ENCODE data around the gene CYCS.
A peak's percentile ranks its signal among the peaks of the same experiment; 100 is the strongest.
"Not testable (repeated sequence)": the region's sequence is repeated elsewhere in the genome, so short reads cannot be mapped to it uniquely, and the experiment has no call there.

CYCS gene

GRCh38 chr7:25125137-25125946 is at the start of gene CYCS:
Gene CYCS, minus strand, starts transcription at chr7:25125260. Its CDS starts 1,141 bp downstream, at chr7:25124119.
- DNase-seq (ENCODE audit: low read depth) = peak; percentile 99

- no peak for DNase-seq (ENCODE audit: low read depth)
These were observed 48.1 kb upstream of the CYCS start for GRCh38 chr7:25173184-25173583.

GRCh38 chr7:25171516-25171915 is 46.5 kb upstream of the CYCS start:
- no peak for DNase-seq (ENCODE audit: low read depth)

GRCh38 chr7:25171071-25171470 is 46.0 kb upstream of the CYCS start:
- no peak for DNase-seq (ENCODE audit: low read depth)

- no peak for DNase-seq (ENCODE audit: low read depth)
These were observed 44.6 kb upstream of the CYCS start for GRCh38 chr7:25169683-25170082.

- DNase-seq (ENCODE audit: low read depth) = no peak
These were observed 43.1 kb upstream of the CYCS start for GRCh38 chr7:25168145-25168544.

- DNase-seq (ENCODE audit: low read depth) = no peak
These were observed 42.3 kb upstream of the CYCS start for GRCh38 chr7:25167262-25167843.

GRCh38 chr7:25159983-25160596 is 35.0 kb upstream of the CYCS start:
- DNase-seq (ENCODE audit: low read depth) = not testable (repeated sequence)

GRCh38 chr7:25158966-25159365 is 33.9 kb upstream of the CYCS start:
- DNase-seq (ENCODE audit: low read depth) = no peak

GRCh38 chr7:25151773-25152172 is 26.7 kb upstream of the CYCS start:
- no peak for DNase-seq (ENCODE audit: low read depth)

GRCh38 chr7:25149836-25150235 is 24.8 kb upstream of the CYCS start:
- no peak for DNase-seq (ENCODE audit: low read depth)

GRCh38 chr7:25148772-25149575 is 23.9 kb upstream of the CYCS start:
- no peak for DNase-seq (ENCODE audit: low read depth)

- DNase-seq (ENCODE audit: low read depth) = no peak
These were observed 18.7 kb upstream of the CYCS start for GRCh38 chr7:25143763-25144162.

- no peak for DNase-seq (ENCODE audit: low read depth)
These were observed 14.5 kb upstream of the CYCS start for GRCh38 chr7:25139536-25139935.

GRCh38 chr7:25134358-25135010 is 9.4 kb upstream of the CYCS start:
- no peak for DNase-seq (ENCODE audit: low read depth)

GRCh38 chr7:25132430-25132829 is 7.4 kb upstream of the CYCS start:
- DNase-seq (ENCODE audit: low read depth) = no peak

- no peak for DNase-seq (ENCODE audit: low read depth)
These were observed 1.7 kb upstream of the CYCS start for GRCh38 chr7:25126751-25127150.

- DNase-seq (ENCODE audit: low read depth) = no peak
These were observed 459 bp downstream of the CYCS start for GRCh38 chr7:25124465-25125136.

GRCh38 chr7:25122373-25122772 is 2.7 kb downstream of the CYCS start:
- DNase-seq (ENCODE audit: low read depth) = no peak

- no peak for DNase-seq (ENCODE audit: low read depth)
These were observed 3.5 kb downstream of the CYCS start for GRCh38 chr7:25121599-25121998.

- no peak for DNase-seq (ENCODE audit: low read depth)
These were observed 6.0 kb downstream of the CYCS start for GRCh38 chr7:25119102-25119501.
